22Rv1 (cell line): ENCODE results near the gene DCLK1.

Experiments
- H3K27ac ChIP-seq: fragments of 450-650 bp; 2 replicates; pipeline ENCODE4 v1.5.1; 2017
- ZFX ChIP-seq: fragments of 450-650 bp; IDR thresholded peaks from 2 replicates; pipeline ENCODE4 v1.6.1; 2017; ENCODE audit warnings: antibody characterized with exemption, borderline replicate concordance
- TF ChIP-seq, protein P1 (sequence below): fragments of 450-650 bp; IDR thresholded peaks from 2 replicates; pipeline ENCODE4 v1.5.1; 2017; ENCODE audit warnings: mild to moderate bottlenecking

Gene DCLK1

DNA sequence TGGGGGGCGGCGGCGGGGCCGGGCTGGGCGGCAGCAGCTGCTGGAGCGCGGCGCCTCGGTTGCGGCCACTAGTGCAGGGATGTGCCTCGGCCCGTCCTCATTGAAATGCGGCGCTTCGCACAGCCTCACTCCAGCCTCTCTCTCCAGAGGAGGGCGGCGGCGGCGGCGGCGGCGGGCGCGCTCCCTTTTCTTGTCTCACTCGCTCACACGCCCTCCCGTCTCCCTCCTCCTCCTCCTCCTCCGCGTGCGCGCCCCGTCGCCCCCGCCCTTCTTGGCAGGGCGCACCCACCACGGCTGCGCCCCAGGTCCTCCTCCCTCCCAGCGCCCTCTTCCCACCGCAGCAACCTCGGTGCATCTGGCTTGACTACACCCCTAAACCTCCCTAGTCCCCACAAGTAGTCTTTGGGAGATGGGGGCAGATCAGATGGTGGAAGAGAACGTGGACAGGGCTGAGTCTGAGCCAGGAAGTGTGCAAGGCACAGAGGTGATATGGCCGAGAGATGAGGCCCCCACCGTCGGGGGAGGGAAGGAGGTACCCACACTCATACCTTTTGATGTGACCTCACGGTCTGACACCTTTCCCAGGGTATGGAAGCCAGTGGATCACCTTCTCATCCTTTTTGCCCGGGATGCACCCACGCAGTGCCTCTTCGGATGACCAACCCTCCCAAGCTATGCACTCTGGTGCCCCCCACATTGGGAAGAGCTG is at the start of gene DCLK1:
TSS of gene DCLK1 (minus strand) at position 161 of the 709 bp plus-strand sequence.
- TF ChIP-seq, protein P1, sequence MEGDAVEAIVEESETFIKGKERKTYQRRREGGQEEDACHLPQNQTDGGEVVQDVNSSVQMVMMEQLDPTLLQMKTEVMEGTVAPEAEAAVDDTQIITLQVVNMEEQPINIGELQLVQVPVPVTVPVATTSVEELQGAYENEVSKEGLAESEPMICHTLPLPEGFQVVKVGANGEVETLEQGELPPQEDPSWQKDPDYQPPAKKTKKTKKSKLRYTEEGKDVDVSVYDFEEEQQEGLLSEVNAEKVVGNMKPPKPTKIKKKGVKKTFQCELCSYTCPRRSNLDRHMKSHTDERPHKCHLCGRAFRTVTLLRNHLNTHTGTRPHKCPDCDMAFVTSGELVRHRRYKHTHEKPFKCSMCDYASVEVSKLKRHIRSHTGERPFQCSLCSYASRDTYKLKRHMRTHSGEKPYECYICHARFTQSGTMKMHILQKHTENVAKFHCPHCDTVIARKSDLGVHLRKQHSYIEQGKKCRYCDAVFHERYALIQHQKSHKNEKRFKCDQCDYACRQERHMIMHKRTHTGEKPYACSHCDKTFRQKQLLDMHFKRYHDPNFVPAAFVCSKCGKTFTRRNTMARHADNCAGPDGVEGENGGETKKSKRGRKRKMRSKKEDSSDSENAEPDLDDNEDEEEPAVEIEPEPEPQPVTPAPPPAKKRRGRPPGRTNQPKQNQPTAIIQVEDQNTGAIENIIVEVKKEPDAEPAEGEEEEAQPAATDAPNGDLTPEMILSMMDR: no peak
- TF ChIP-seq ZFX: no peak
- no peak within 1 kb of the TSS for H3K27ac ChIP-seq

DNA sequence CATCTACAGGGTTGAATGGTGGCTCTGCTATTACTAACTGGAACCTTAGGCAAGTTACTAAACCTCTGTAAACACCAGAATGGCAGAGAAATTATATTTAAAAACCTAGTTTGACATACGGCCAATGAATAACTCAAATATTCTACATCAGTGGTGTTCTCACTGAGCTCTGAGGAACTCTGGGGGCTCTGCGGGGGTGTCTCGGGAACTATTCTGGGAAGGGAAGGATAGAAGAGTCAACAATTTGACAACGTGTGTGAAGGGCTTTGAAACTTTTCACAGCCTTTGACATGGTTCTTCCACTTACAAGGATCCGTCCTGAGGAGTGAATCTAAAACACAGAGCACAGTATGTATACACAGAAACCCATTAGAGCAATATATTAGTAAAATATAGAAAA is 44.4 kb upstream of the DCLK1 start:
- no peak for TF ChIP-seq ZFX
- TF ChIP-seq, protein P1: no peak
- H3K27ac ChIP-seq: no peak overlapping the region

DNA sequence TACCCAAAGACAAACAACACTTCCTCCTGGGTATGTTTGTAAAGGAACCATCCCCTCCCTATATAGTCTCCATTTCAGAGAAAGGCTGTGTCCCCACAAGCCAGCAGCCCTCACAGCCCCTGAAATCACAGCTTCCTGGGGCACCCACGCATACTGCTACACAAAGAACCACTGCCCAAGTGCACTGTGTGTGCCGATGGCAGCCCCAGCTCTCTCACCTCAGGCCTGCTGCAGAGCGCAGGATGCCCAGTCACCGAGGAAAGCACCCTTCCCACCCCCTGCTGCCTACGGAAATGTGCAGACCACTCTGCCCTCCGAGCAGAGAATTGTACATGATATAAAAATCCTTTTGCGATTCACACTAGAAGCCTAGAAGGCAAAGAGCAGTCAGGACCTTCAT is 43.7 kb upstream of the DCLK1 start:
- TF ChIP-seq, protein P1: no peak
- TF ChIP-seq ZFX: no peak
- no peak overlapping the region for H3K27ac ChIP-seq

DNA sequence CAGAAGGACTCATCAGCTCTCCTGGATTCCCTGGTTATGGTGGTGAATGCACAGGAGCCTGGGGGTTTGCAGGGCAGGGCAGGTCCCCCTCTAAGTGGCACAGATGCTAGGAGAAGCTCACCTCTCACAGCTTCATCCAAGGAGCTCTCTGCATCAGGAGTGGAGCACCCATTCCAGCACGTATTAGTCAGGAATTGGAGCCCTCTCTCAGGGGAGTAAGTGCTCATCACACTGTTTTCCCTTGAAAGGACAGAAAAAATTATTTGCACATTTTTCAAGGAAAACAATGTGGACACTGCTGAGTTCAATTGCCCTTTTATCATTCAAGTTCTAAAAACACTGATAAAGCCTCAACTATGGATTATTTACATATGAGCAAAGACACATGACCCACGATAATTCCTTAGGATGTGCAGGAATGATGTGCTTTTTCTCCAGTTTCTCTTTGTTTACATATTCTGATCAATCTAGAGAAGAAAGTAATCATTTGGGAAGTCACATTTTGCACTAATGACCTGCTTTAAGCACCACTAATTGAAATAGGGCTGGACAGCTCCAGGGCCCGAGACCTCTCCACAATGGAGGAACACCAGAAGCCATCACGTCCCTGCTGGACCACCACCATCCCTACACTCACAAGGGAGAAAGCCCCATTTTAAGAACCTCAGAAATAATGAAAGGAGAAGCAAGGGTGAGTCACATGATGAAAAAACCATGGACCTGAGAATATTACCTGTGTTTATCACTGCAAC is 42.6 kb upstream of the DCLK1 start:
- TF ChIP-seq, protein P1: no peak
- no peak for TF ChIP-seq ZFX
- no peak overlapping the region for H3K27ac ChIP-seq

DNA sequence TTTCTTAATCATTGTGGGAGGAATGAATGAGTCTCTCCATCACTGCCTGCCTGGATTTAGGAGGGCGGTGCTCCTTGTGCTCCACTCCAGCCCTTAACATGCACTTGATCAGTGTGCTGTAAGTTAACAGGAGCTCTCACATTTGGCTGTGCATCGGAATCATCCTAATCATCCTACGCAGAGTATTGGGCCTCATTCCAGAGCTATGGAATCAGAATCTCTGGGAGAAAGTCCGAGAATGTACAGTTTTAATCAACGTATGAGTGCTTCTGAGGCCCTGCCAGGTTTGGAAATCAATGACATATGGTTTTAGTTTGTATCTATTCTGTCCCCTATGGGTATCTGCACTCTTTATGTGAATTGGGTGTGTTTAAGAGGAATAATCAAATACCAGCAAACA is 34.9 kb upstream of the DCLK1 start:
- no peak for TF ChIP-seq ZFX
- TF ChIP-seq, protein P1: no peak
- no peak overlapping the region for H3K27ac ChIP-seq

DNA sequence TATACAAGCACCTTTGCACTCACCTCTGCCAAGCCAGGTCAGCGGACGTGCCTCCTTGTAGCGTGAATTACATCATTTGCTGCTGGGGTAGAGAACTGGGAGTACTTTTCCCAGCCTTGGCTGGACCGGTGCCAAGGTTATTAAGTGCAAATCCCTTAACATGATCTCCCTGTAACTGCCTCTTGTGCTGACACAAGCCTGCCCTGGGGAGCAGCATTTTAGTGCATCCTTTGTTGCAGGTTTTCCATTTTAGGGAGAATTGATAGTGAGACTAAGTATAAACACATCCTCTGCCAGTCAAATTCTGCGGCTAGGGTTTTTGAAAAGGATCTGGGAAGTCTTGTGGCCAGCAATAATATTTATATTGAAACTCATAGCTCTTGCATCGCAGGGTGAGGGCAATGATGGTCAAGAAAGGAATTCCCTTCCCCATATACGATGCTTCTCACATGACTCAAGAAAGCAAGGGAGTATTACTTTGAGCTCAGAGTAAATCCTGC is 32.7 kb upstream of the DCLK1 start:
- no peak for TF ChIP-seq ZFX
- TF ChIP-seq, protein P1: no peak
- H3K27ac ChIP-seq: no peak overlapping the region

DNA sequence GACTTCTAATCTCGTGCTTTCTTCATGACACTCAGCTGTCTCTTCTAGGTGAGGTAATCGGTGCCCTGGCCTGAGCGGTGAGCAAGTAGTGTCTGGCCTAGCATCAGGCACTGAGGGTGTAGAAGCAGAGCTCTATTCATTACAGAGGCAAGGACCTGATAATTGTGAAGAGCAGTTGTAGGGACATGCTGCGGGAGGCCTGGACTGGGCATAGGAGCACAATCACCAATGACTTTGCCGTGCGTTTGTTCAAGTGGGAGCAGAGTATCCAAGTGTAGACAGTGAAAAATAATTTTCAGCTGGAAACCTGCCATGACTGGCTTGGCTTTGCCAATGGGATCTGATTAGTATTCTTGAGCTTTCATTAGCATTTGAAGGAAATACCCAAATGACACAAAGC is 32.1 kb upstream of the DCLK1 start:
- TF ChIP-seq, protein P1: no peak
- no peak for TF ChIP-seq ZFX
- H3K27ac ChIP-seq: no peak overlapping the region
